Mucosa of rectum (tissue), 2 donors: Measurements from ENCODE around the gene EAF1.
A peak's percentile ranks its signal among the peaks of the same experiment; 100 is the strongest.
"Not testable (repeated sequence)": the region's sequence is repeated elsewhere in the genome, so short reads cannot be mapped to it uniquely, and the experiment has no call there.

Source experiments
- H3K27ac ChIP-seq, 2 donors: one replicate each; pipeline ENCODE4 v1.7.0; 2013; ENCODE audit warnings: inconsistent platforms in 2 of 2, low read depth in 2 of 2, low read length in 2 of 2
- H3K27me3 ChIP-seq, 2 donors: one replicate each; pipeline ENCODE4 v1.7.0; 2013; ENCODE audit warnings: low read length in 2 of 2; ENCODE audit not compliant: control insufficient read depth in 2 of 2, insufficient read depth in 2 of 2
- H3K36me3 ChIP-seq, 2 donors: one replicate each; pipeline ENCODE4 v1.7.0; 2013; ENCODE audit warnings: low read length in 2 of 2; ENCODE audit not compliant: control insufficient read depth in 2 of 2, insufficient read depth in 2 of 2
- H3K4me1 ChIP-seq, 2 donors: one replicate each; pipeline ENCODE4 v1.7.0; 2013; ENCODE audit warnings: low read length in 2 of 2, mild to moderate bottlenecking in 1 of 2; ENCODE audit not compliant: control insufficient read depth in 2 of 2, insufficient read depth in 2 of 2
- H3K4me3 ChIP-seq, 2 donors: one replicate each; pipeline ENCODE4 v1.7.0; 2013; ENCODE audit warnings: low read length in 2 of 2
- H3K9ac ChIP-seq, 2 donors: one replicate each; pipeline ENCODE4 v1.7.0; 2013; ENCODE audit warnings: low read length in 2 of 2, low read depth in 1 of 2, mild to moderate bottlenecking in 1 of 2
- H3K9me3 ChIP-seq, 2 donors: one replicate each; pipeline ENCODE4 v1.7.0; 2013; ENCODE audit warnings: low read length in 2 of 2; ENCODE audit not compliant: control insufficient read depth in 2 of 2
- donor health status: healthy.
- donor health status: Normal muscosa, but diverticular disease.

The EAF1 gene

GRCh38 chr3:15405448-15406050, 21.8 kb upstream of the EAF1 start:
- H3K27ac ChIP-seq, result no peak overlapping the region
- no peaks in the 10 kb centered on the region for H3K9me3 ChIP-seq
- H3K36me3 ChIP-seq, result peaks cover 2 to 4% of the 10 kb centered on the region in 2 donors
- peaks cover 0 to 2% of the 10 kb centered on the region in 2 donors for H3K4me1 ChIP-seq
- no peaks in the 10 kb centered on the region for H3K27me3 ChIP-seq
- no peak overlapping the region for H3K9ac ChIP-seq
- H3K4me3 ChIP-seq, result no peak overlapping the region

GRCh38 chr3:15409239-15409638, 18.2 kb upstream of the EAF1 start:
- Histone ChIP-seq H3K27ac (no peak overlapping the region), H3K9ac (no peak overlapping the region), H3K4me3 (no peak overlapping the region), H3K36me3 (peaks cover 15 to 18% of the 10 kb centered on the region in 2 donors), H3K9me3 (no peaks in the 10 kb centered on the region), H3K27me3 (no peaks in the 10 kb centered on the region), H3K4me1 (peaks cover 0 to 2% of the 10 kb centered on the region in 2 donors)

GRCh38 chr3:15409774-15410173, 17.6 kb upstream of the EAF1 start:
- Histone ChIP-seq H3K27ac (no peak overlapping the region), H3K4me1 (peaks cover 0 to 2% of the 10 kb centered on the region in 2 donors), H3K36me3 (peaks cover 18% of the 10 kb centered on the region in 2 donors), H3K9me3 (no peaks in the 10 kb centered on the region), H3K4me3 (no peak overlapping the region), H3K27me3 (no peaks in the 10 kb centered on the region), H3K9ac (no peak overlapping the region)

GRCh38 chr3:15410966-15411365, 16.4 kb upstream of the EAF1 start:
- peaks cover 27 to 28% of the 10 kb centered on the region in 2 donors for H3K36me3 ChIP-seq
- not testable (repeated sequence) for H3K9ac ChIP-seq, H3K9me3 ChIP-seq, H3K4me3 ChIP-seq, H3K27me3 ChIP-seq, H3K27ac ChIP-seq, H3K4me1 ChIP-seq

- Histone ChIP-seq H3K27ac (no peak overlapping the region), H3K36me3 (peaks cover 12 to 21% of the 10 kb centered on the region in 2 donors)
Measured at GRCh38 chr3:15420871-15421270, 6.5 kb upstream of the EAF1 start.

GRCh38 chr3:15426579-15427118, 749 bp upstream of the EAF1 start:
- no peaks in the 10 kb centered on the region for H3K9me3 ChIP-seq
- H3K9ac ChIP-seq, result peak overlapping the region; percentile 86 to 87
- peaks cover 10 to 13% of the 10 kb centered on the region in 2 donors for H3K4me1 ChIP-seq
- peak overlapping the region; percentile 85 to 94 for H3K4me3 ChIP-seq
- no peaks in the 10 kb centered on the region for H3K27me3 ChIP-seq
- peaks cover 7 to 15% of the 10 kb centered on the region in 2 donors for H3K36me3 ChIP-seq
- H3K27ac ChIP-seq, result no peak overlapping the region

More at GRCh38 chr3:15420871-15421270, 6.5 kb upstream of the EAF1 start:
- no peak overlapping the region for H3K4me3 ChIP-seq
- no peaks in the 10 kb centered on the region for H3K9me3 ChIP-seq
- H3K4me1 ChIP-seq, result no peaks in the 10 kb centered on the region
- H3K9ac ChIP-seq, result no peak overlapping the region
- H3K27me3 ChIP-seq, result no peaks in the 10 kb centered on the region

- H3K9me3 ChIP-seq, result no peaks in the 10 kb centered on the region
- peaks cover 10 to 13% of the 10 kb centered on the region in 2 donors for H3K4me1 ChIP-seq
- H3K9ac ChIP-seq, result peak overlapping the region; percentile 86 to 87
- H3K36me3 ChIP-seq, result peaks cover 13 to 24% of the 10 kb centered on the region in 2 donors
- H3K27me3 ChIP-seq, result no peaks in the 10 kb centered on the region
- peak overlapping the region; percentile 59 to 63 for H3K27ac ChIP-seq
- peak overlapping the region; percentile 85 to 94 for H3K4me3 ChIP-seq
Measured at GRCh38 chr3:15427981-15428380, 583 bp downstream of the EAF1 start.

GRCh38 chr3:15428539-15428938, 1.1 kb downstream of the EAF1 start:
- Histone ChIP-seq H3K4me1 (peaks cover 10 to 13% of the 10 kb centered on the region in 2 donors), H3K27ac (no peak overlapping the region), H3K36me3 (peaks cover 19 to 29% of the 10 kb centered on the region in 2 donors), H3K9ac (peak overlapping the region; percentile 74 to 87), H3K4me3 (peak overlapping the region; percentile 85 to 94), H3K9me3 (no peaks in the 10 kb centered on the region), H3K27me3 (no peaks in the 10 kb centered on the region)

GRCh38 chr3:15429080-15429479, 1.7 kb downstream of the EAF1 start:
- H3K27ac ChIP-seq, result no peak overlapping the region
- H3K27me3 ChIP-seq, result no peaks in the 10 kb centered on the region
- H3K4me1 ChIP-seq, result peaks cover 10 to 13% of the 10 kb centered on the region in 2 donors
- H3K9ac ChIP-seq, result no peak overlapping the region
- peak overlapping the region in 1 of 2 donors; percentile 94 for H3K4me3 ChIP-seq
- peaks cover 24 to 32% of the 10 kb centered on the region in 2 donors for H3K36me3 ChIP-seq
- no peaks in the 10 kb centered on the region for H3K9me3 ChIP-seq

- Histone ChIP-seq H3K27ac (no peak overlapping the region), H3K36me3 (peaks cover 39 to 48% of the 10 kb centered on the region in 2 donors), H3K9me3 (no peaks in the 10 kb centered on the region), H3K4me1 (peaks cover 10 to 13% of the 10 kb centered on the region in 2 donors), H3K4me3 (no peak overlapping the region), H3K27me3 (no peaks in the 10 kb centered on the region), H3K9ac (no peak overlapping the region)
Measured at GRCh38 chr3:15430624-15431023, 3.2 kb downstream of the EAF1 start.
